Sigmoid colon (tissue), 4 donors: Measurements from ENCODE around the gene NDST4.

Experiments used
- POLR2A ChIP-seq, 2 donors: fragments of 450-650 bp; IDR thresholded peaks; one replicate each; pipeline ENCODE4 v1.6.1; 2016; ENCODE audit warnings: antibody characterized with exemption in 2 of 2, mild to moderate bottlenecking in 2 of 2, moderate library complexity in 2 of 2
- POLR2AphosphoS5 ChIP-seq, 4 donors: sonication (generic); formaldehyde crosslinking; IDR thresholded peaks; one replicate each; pipeline ENCODE4 v1.6.1; 2017; ENCODE audit warnings: antibody characterized with exemption in 4 of 4
- TF ChIP-seq, protein P1 (sequence below), 4 experiments: fragments of 450-650 bp in 3 of 4; fragments of 200-600 bp in 1 of 4; IDR thresholded peaks; one replicate each; pipeline ENCODE4 v1.5.1; 2016 to 2019; ENCODE audit warnings: antibody characterized with exemption in 4 of 4, mild to moderate bottlenecking in 3 of 4, moderate library complexity in 2 of 4

DNA sequence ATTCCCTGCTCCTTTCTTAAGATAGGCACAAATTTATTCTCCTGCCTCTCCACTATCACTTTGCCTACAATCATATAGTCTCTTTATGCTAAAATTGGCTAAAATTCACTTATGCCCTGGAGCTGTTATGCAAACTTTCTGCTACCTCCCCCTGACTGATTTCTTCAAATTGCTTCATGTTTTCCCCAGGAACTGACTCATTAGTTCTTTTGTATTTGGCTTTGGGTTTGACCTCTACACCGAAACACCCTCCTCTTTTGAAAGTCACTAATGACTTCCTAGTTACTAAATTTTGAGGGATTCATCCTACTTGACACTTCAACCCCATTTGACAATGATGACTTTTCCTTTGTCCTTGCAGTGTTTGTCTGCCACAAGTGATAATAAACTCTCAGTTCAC, 222.6 kb downstream of the NDST4 start:
- TF ChIP-seq, protein P1, sequence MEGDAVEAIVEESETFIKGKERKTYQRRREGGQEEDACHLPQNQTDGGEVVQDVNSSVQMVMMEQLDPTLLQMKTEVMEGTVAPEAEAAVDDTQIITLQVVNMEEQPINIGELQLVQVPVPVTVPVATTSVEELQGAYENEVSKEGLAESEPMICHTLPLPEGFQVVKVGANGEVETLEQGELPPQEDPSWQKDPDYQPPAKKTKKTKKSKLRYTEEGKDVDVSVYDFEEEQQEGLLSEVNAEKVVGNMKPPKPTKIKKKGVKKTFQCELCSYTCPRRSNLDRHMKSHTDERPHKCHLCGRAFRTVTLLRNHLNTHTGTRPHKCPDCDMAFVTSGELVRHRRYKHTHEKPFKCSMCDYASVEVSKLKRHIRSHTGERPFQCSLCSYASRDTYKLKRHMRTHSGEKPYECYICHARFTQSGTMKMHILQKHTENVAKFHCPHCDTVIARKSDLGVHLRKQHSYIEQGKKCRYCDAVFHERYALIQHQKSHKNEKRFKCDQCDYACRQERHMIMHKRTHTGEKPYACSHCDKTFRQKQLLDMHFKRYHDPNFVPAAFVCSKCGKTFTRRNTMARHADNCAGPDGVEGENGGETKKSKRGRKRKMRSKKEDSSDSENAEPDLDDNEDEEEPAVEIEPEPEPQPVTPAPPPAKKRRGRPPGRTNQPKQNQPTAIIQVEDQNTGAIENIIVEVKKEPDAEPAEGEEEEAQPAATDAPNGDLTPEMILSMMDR (IDR thresholded peaks at IDR 0.05) = no peak
- TF ChIP-seq POLR2A (IDR thresholded peaks at IDR 0.05) (no peak), POLR2AphosphoS5 (IDR thresholded peaks at IDR 0.05) (no peak)
